T-helper 9 cell (primary cell): ENCODE results near the gene COL4A5.
"Not testable (repeated sequence)": the region's sequence is repeated elsewhere in the genome, so short reads cannot be mapped to it uniquely, and the experiment has no call there.

Experiments
- DNase-seq: peaks from one replicate; pipeline ENCODE4 v3.0.0-alpha.2; 2020
- total RNA-seq, 2 donors: gene quantifications; one replicate each; lab custom pipeline; 2026; lab: John Stamatoyannopoulos, UW

COL4A5 gene
- 0.07 to 0.24 reads per million in 2 donors for total RNA-seq

GRCh38 chrX:108439426-108439942 lies at the start of gene COL4A5:
COL4A5 (plus strand) TSS chrX:108439838; CDS start chrX:108440126, 288 bp downstream.
- DNase-seq, result no peak

- not testable (repeated sequence) for DNase-seq
These were observed 48.5 kb upstream of the COL4A5 start for GRCh38 chrX:108390976-108391717.

GRCh38 chrX:108396188-108396891 lies 43.3 kb upstream of the COL4A5 start:
- DNase-seq, result no peak

- no peak for DNase-seq
These were observed 42.7 kb upstream of the COL4A5 start for GRCh38 chrX:108396986-108397385.

- DNase-seq, result no peak
These were observed 41.8 kb upstream of the COL4A5 start for GRCh38 chrX:108397627-108398391.

DNA sequence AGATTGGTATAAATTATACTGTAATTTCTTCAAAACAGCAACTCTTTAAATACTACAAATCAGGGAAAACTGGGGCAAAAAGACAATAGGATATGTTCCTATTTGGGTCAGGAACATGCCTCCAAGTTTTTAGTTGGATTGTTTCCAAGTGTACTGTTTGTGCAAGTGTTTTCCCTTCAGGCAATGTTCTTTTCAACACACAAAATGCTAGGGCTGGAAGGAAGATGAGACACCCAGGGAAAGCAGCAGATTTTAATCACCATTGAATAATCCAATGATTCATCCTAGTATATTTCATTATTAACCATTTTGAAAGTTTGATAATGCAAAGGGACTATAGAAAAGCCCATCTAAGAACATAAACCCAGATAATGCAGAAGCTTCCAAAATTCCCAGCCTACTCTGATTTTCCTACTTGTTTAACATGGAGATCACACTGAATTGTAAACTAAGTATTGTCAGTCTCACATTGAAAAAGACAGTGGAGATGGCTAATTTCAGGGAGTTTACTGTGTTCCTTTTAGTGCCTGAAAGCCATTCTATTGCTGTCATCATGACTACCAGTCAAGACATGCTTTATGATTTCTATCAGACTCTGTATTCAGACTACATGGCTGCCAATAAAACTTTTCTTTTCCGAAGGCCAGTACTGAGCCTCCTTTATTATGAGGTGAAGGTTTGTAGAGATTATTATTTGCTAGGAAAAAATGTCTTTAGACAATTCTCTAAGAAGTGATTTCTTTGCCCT lies 40.0 kb upstream of the COL4A5 start:
- DNase-seq, result no peak

GRCh38 chrX:108412783-108413182 lies 26.9 kb upstream of the COL4A5 start:
- no peak for DNase-seq

- DNase-seq, result no peak
These were observed 24.5 kb upstream of the COL4A5 start for GRCh38 chrX:108415146-108415545.

DNA sequence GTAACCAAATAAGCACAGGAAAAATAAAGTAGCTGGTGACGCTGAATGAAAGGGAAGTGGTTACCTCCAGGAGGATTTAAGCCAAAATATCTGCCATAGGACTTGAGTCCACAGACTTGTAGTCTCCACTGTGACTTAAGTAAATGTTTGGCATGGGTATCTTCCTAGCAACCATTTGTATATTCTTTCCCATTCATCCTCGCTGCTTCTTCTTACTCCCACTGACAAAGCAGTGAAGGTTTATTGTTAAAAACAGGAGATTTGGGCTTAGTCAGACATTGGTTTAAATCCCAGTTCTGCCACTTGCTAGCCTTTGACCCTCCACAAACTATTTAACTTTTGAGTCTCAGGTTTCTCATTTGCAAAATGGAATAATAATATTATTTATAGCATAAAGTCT lies 23.7 kb upstream of the COL4A5 start:
- DNase-seq, result no peak

GRCh38 chrX:108417257-108417656 lies 22.4 kb upstream of the COL4A5 start:
- no peak for DNase-seq

GRCh38 chrX:108419401-108419800 lies 20.2 kb upstream of the COL4A5 start:
- no peak for DNase-seq

- no peak for DNase-seq
These were observed 19.2 kb upstream of the COL4A5 start for GRCh38 chrX:108420481-108420880.

DNA sequence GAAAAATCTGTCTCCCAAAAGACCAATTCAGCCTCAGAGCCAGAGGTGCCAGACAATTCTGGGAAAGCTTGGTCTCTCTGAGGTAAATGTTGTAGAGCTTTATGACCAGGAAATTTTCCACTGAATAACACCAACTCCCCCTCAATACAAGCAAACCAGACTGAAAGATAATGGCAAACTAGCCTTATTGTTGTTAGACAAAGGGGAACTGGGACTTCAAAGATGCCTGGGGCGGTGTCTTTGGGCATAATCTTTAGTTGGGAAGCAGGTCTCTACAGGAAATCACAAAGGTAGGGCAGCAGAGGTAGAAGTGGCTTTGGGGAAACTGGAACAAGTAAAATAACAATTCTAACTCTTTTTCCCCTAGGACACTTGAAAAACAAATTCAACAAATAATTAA lies 13.4 kb upstream of the COL4A5 start:
- no peak for DNase-seq

GRCh38 chrX:108435261-108435660 lies 4.4 kb upstream of the COL4A5 start:
- no peak for DNase-seq

GRCh38 chrX:108437349-108438109 lies 2.1 kb upstream of the COL4A5 start:
- no peak for DNase-seq

DNA sequence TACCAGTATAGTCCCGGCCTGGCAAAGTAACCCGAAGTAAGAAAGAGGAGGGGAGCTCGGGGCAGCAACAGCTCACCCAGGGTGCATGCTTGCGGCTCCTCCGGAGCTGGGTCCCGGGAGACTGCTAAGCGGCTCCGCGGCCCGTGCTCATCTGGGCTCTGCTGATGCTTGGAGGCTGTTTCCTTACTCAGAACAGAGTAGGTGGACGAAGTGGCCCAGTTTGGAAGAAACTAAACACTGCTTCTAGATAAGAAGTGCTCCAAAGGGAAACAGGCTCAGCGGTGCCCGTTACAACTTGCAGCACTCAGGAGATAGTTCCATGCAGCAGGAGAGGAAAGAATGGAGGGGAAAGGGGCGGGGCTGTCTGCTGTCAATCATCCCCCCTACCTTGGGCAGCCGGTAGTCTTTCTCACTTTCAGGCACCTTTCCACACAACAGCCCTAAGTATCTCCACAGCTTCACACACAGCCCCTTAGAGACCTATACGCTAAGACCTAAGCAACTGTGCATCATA lies 1.5 kb upstream of the COL4A5 start, which contains the start of gene COL4A6:
Gene COL4A6, minus strand, starts transcription at position 313 of the 514 bp plus-strand sequence. Its CDS starts 226 bp downstream, at position 87.
- no peak for DNase-seq

DNA sequence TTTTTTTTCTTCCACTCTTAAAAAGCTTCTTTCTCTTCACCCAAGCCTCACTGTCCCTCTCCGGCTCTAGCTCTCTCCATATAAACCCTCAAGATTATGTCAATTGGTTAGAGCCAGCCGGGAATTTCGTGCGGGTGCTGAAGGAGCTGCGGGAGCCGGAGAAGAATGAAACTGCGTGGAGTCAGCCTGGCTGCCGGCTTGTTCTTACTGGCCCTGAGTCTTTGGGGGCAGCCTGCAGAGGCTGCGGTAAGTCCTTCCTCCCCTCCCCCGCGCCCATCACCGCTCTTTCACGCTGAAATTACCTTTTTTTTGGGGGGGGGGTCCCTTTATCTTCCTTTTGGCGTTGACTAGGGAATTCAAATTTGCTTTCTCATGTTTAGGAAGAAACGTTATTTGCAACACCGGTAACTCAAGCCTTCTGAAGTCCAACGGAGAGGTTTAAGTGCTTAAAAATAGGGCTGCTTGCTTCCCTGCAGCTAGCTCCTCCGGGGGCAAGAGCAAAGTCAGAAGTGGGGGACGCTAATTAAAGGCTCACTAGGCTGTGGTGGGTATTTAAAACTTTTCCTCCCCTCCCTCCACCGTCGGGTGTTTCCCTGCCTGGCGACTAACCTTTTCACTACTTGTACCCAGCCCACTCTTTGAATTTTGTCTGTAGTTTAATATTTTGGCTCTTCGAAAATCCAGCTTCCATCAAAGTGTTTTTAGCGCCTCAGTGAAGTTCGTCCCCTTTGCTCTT lies 491 bp downstream of the COL4A5 start:
- DNase-seq, result no peak

DNA sequence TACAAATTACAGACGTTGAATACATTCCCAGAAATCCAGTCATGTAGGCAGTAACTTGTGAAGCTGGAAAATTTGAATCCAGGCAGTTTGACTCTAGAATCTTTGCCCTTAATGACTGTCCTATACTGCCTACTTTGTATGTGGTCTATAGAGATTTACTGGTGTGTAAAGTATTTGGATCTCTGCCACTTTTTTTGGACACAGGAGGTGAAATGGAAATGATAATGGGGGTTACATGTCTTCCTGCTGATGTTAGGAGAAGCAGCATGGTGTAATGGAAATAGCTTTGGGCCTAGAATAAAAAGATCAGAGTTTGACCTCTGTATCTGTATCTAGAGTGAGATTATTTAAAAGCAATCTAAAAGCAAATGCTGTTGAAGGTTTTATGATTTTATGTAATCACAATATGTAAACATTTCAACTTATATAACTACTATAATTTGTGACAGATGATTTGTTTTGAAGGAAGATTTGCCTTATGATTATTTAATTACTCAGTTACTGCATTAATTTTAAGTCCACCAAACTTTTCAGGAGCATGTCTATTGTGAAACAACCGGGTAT lies 3.3 kb downstream of the COL4A5 start:
- DNase-seq, result no peak

DNA sequence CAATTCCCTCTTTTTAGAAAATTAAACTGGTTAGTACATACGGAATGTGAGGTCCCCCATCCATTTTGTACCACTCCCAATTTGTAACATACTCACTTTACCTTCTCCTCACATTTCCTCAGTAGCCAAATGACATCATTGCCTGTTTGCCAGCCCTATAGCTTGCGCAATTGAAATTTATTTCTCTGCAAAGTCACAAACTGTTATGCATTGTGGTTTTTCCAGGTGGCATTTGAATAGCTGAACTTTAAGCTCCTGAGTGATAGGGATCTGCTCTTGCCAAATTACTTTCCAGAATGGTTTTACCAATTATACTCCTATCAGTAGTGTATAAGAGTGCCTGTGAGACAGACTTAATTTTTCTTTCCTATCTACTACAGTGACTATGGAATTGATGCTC lies 7.7 kb downstream of the COL4A5 start:
- DNase-seq, result no peak

DNA sequence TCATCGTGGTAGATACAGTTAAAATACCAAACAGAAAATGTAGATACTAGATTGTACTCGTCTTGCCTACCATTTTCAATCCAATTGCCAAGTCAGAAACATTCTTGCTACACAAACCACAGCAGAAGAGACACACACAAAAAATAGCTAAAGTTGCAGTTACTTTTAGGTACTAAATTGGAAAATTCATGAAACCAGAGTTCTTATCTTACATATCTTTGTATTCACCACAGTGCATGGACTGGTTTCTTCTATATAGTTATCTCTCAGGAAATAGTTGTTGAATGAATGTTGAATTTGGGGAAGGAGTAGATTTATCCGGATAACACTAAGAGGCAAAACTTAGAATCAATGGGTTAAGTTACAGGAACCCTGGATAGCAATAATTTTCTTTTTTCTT lies 14.2 kb downstream of the COL4A5 start:
- DNase-seq, result no peak
